ENCODE measurements around the gene ARHGAP28.

GRCh38 chr18:6940451-6940850 is 210.9 kb downstream of the ARHGAP28 start:
- TF ChIP-seq CTCF (IDR thresholded peaks at IDR 0.05), result no peak
- no peak for TF ChIP-seq EP300 (IDR thresholded peaks at IDR 0.05)
